K562 (cell line): ENCODE results near the gene PGP. TPM values are rescaled to one million over a fixed set of nuclear protein-coding genes. Genes with fewer than 3 reads are reported as not detected.

Source experiments
- BMI1 ChIP-seq: fragments of 150-350 bp; IDR thresholded peaks from 2 replicates; pipeline ENCODE4 v1.6.1; 2014; ENCODE audit warnings: low read length
- CREB1 ChIP-seq, 2 experiments: sonication (generic) in 1 of 2; formaldehyde crosslinking in 1 of 2; IDR thresholded peaks; 2 replicates each; pipeline versions ENCODE4 v1.6.1 to v1.8.0; 2012 to 2022; ENCODE audit warnings: inconsistent platforms in 1 of 2, mild to moderate bottlenecking in 1 of 2, missing genetic modification reagents in 1 of 2, moderate library complexity in 1 of 2
- CSDE1 ChIP-seq, 2 experiments: fragments of 450-650 bp; IDR thresholded peaks; 2 replicates each; pipeline ENCODE4 v1.6.1; 2016; ENCODE audit warnings: mild to moderate bottlenecking in 1 of 2
- FOXK1 ChIP-seq: sonication (generic); formaldehyde crosslinking; IDR thresholded peaks from 2 replicates; pipeline ENCODE4 v1.8.0; 2022; ENCODE audit warnings: missing genetic modification reagents, mild to moderate bottlenecking, borderline replicate concordance
- HDAC1 ChIP-seq, 2 experiments: fragments of 450-650 bp; IDR thresholded peaks; 2 replicates each; pipeline ENCODE4 v1.6.1; 2016 to 2017; ENCODE audit warnings: inconsistent platforms in 1 of 2, mild to moderate bottlenecking in 1 of 2, moderate library complexity in 1 of 2
- HMGN3 ChIP-seq: IDR thresholded peaks from 2 replicates; pipeline ENCODE4 v1.6.1; 2011; ENCODE audit warnings: borderline replicate concordance, low read depth, mild to moderate bottlenecking, mixed read lengths, low read length; ENCODE audit not compliant: insufficient read length; ENCODE audit errors: extremely low read depth
- HMGXB4 ChIP-seq: sonication (generic); formaldehyde crosslinking; IDR thresholded peaks from 2 replicates; pipeline ENCODE4 v1.8.1; 2023; ENCODE audit warnings: mild to moderate bottlenecking, missing genetic modification reagents
- IRF9 ChIP-seq: fragments of 450-650 bp; IDR thresholded peaks from 2 replicates; pipeline ENCODE4 v1.6.1; 2016; ENCODE audit warnings: missing biosample characterization, missing genetic modification characterization
- KLF6 ChIP-seq: fragments of 250-450 bp; sonication (Bioruptor Pico); IDR thresholded peaks from 2 replicates; pipeline ENCODE4 v1.4.0; 2020; ENCODE audit warnings: mild to moderate bottlenecking, moderate library complexity, borderline replicate concordance
- MAX ChIP-seq: sonication (generic); formaldehyde crosslinking; IDR thresholded peaks from 2 replicates; pipeline ENCODE4 v1.9.0; 2022; ENCODE audit warnings: mild to moderate bottlenecking, missing genetic modification reagents
- MEF2A ChIP-seq: IDR thresholded peaks from 2 replicates; pipeline ENCODE4 v1.6.1; 2011; ENCODE audit warnings: low read depth, mild to moderate bottlenecking, low read length, moderate library complexity; ENCODE audit not compliant: control insufficient read depth
- MEF2D ChIP-seq: conservative IDR thresholded peaks from 2 replicates; pipeline ENCODE4 v1.6.1; 2016; ENCODE audit warnings: low read depth, missing genetic modification characterization, missing compliant biosample characterization
- PHTF2 ChIP-seq: fragments of 250-450 bp; sonication (Bioruptor Pico); IDR thresholded peaks from 2 replicates; pipeline ENCODE4 v1.5.0; 2021; ENCODE audit warnings: mild to moderate bottlenecking
- PPARD ChIP-seq: fragments of 250-450 bp; sonication (Bioruptor Pico); IDR thresholded peaks from 2 replicates; pipeline ENCODE4 v1.8.0; 2022; ENCODE audit warnings: inconsistent platforms, mild to moderate bottlenecking, moderate library complexity
- SAP30 ChIP-seq: fragments of 200-600 bp; sonication (generic); IDR thresholded peaks from 2 replicates; pipeline ENCODE4 v1.6.1; 2012; ENCODE audit warnings: borderline replicate concordance, low read depth, mild to moderate bottlenecking, moderate library complexity, low read length, control low read depth, inconsistent platforms; ENCODE audit not compliant: insufficient read depth, poor library complexity, severe bottlenecking
- SIRT6 ChIP-seq: IDR thresholded peaks from one replicate; pipeline ENCODE4 v1.6.1; 2012; ENCODE audit warnings: low read depth, mild to moderate bottlenecking, control low read depth, inconsistent platforms, low read length, moderate library complexity
- SMARCC2 ChIP-seq: fragments of 450-650 bp; IDR thresholded peaks from 2 replicates; pipeline ENCODE4 v1.6.1; 2017; ENCODE audit warnings: antibody characterized with exemption, moderate library complexity, mild to moderate bottlenecking, low read depth
- SRSF9 ChIP-seq: fragments of 200-400 bp; formaldehyde crosslinking; IDR thresholded peaks from 2 replicates; pipeline ENCODE4 v1.6.1; 2017; ENCODE audit warnings: low read depth, low read length, borderline replicate concordance
- TAL1 ChIP-seq: fragments of 450-650 bp; IDR thresholded peaks from 2 replicates; pipeline ENCODE4 v1.6.1; 2016; ENCODE audit warnings: mild to moderate bottlenecking
- YBX1 ChIP-seq: fragments of 450-650 bp; IDR thresholded peaks from 2 replicates; pipeline ENCODE4 v1.7.1; 2016; ENCODE audit warnings: mild to moderate bottlenecking
- ZBTB5 ChIP-seq: fragments of 450-650 bp; IDR thresholded peaks from 2 replicates; pipeline ENCODE4 v1.6.1; 2017; ENCODE audit warnings: antibody characterized with exemption
- ZNF174 ChIP-seq: fragments of 250-450 bp; sonication (Bioruptor Pico); IDR thresholded peaks from 2 replicates; pipeline ENCODE4 v1.4.0; 2020; ENCODE audit warnings: mild to moderate bottlenecking
- ZNF75A ChIP-seq: fragments of 450-650 bp; formaldehyde crosslinking; IDR thresholded peaks from 2 replicates; pipeline ENCODE4 v1.4.0; 2020; ENCODE audit warnings: mild to moderate bottlenecking
- polyA plus RNA-seq, 8 experiments: library from polyadenylated mRNA; depleted of rRNA in 4 of 8; stranded (reverse) in 5 of 8; unstranded in 3 of 8; fragments of >200 nt; fragmentation: Nextera tagmentation in 2 of 8; fragmentation: Illumina TruSeq in 1 of 8; extraction: Ambion mirVana in 2 of 8; extraction: Trizol in 1 of 8; gene quantifications; 2 replicates each; pipeline versions ENCODE4 v1.2.1 to v1.2.3, GENCODE V29; 2011 to 2014; ENCODE audit warnings: inconsistent platforms in 1 of 8, missing spikeins in 1 of 8
- total RNA-seq, 7 experiments: library from RNA; depleted of rRNA in 6 of 7; stranded (reverse); fragments of >200 nt in 6 of 7; fragmentation: Illumina TruSeq in 2 of 7; extraction: Trizol in 2 of 7; gene quantifications; 2 replicates each; pipeline versions ENCODE4 v1.2.1 to v1.2.3, GENCODE V29; 2011 to 2021; ENCODE audit warnings: low replicate concordance in 1 of 7

PGP gene
- total and polyA plus RNA-seq, 9 of the 15 experiments (the other 6 are each of a cell fraction or from before 2014, with no cell fraction given) = 1.1 to 57.6 (median 19.6) TPM

GRCh38 chr16:2251296-2252111 is 36.9 kb upstream of the PGP start, which contains the start of gene ECI1 (continued):
- TF ChIP-seq PPARD (CRISPR knock-in tag) = no peak
- TF ChIP-seq KLF6 (CRISPR knock-in tag) = no peak
- TF ChIP-seq PHTF2 = no peak
- no peak for TF ChIP-seq TAL1
- no peak for TF ChIP-seq BMI1
- TF ChIP-seq MAX (CRISPR knock-in tag) = peak; percentile 73
- TF ChIP-seq HMGN3 = peak; percentile 90
- no peak for TF ChIP-seq IRF9 (tag)
- TF ChIP-seq SAP30 = no peak
- TF ChIP-seq YBX1 = no peak
- no peak for TF ChIP-seq ZNF174
- no peak; the same call in 1 of the 2 replicates for TF ChIP-seq HMGXB4 (CRISPR knock-in tag)
- TF ChIP-seq CREB1 (IDR thresholded peaks at IDR 0.05) = peak; percentile 40
- no peak; the same call in 1 of the 2 replicates for TF ChIP-seq CREB1 (CRISPR knock-in tag; IDR thresholded peaks at IDR 0.05)
- no peak for TF ChIP-seq ZNF75A (CRISPR knock-in tag)
- no peak for TF ChIP-seq SIRT6
- no peak for TF ChIP-seq SRSF9
- TF ChIP-seq MEF2D = no peak
- TF ChIP-seq FOXK1 = no peak
- no peak for TF ChIP-seq ZBTB5
- TF ChIP-seq CSDE1 (IDR thresholded peaks at IDR 0.05) = no peak
- TF ChIP-seq MEF2A = no peak
- no peak for TF ChIP-seq SMARCC2
- peak in 1 of 2 experiments; percentile 72; a peak in 2 of 4 replicates for TF ChIP-seq HDAC1 (IDR thresholded peaks at IDR 0.05)
